A549 (cell line): ENCODE measurements around the gene ATN1.

Experiments
- HEYL ChIP-seq: fragments of 250-450 bp; sonication (Bioruptor Pico); IDR thresholded peaks from 2 replicates; pipeline ENCODE4 v1.8.0; 2021; ENCODE audit warnings: mild to moderate bottlenecking, moderate library complexity
- POLR2AphosphoS2 ChIP-seq: conservative IDR thresholded peaks from 2 replicates; pipeline ENCODE4 v1.6.1; 2012; ENCODE audit warnings: low read length, improper control_type of control experiment, inconsistent platforms
- TF ChIP-seq, protein P1 (sequence below): fragments of 250-450 bp; sonication (Bioruptor Pico); IDR thresholded peaks from 2 replicates; pipeline ENCODE4 v1.5.0; 2020; ENCODE audit warnings: low read depth, mild to moderate bottlenecking, moderate library complexity
- TF ChIP-seq, protein P2 (sequence below): fragments of >200 bp; sonication (Bioruptor Twin); formaldehyde crosslinking; IDR thresholded peaks from 3 replicates; pipeline ENCODE4 v1.5.1; 2016

DNA sequence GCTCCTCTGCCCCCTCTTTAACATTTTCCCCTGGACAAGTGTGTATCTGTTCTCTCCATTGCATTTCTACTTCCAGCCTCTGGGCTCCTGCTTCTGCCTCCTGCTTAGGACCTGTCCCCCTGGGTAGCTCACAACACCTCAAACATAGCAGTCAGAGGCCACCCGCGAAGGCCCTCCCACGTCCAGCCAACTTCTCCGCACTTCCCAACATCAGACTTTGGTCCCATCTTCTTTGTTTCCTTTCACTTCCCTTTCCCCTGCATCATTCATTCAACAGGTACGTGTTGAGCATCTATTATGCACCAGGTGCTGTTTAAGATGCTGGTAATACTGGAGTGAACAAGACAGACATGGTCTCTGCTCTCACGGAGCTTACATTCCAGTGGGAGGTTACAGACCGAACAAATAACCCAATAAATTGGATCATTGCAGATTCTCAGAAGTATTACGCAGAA is 19.2 kb downstream of the ATN1 start:
- TF ChIP-seq, protein P1, sequence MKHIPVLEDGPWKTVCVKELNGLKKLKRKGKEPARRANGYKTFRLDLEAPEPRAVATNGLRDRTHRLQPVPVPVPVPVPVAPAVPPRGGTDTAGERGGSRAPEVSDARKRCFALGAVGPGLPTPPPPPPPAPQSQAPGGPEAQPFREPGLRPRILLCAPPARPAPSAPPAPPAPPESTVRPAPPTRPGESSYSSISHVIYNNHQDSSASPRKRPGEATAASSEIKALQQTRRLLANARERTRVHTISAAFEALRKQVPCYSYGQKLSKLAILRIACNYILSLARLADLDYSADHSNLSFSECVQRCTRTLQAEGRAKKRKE (CRISPR knock-in tag) = no peak
- TF ChIP-seq HEYL (no peak), POLR2AphosphoS2 (no peak)
- TF ChIP-seq, protein P2, sequence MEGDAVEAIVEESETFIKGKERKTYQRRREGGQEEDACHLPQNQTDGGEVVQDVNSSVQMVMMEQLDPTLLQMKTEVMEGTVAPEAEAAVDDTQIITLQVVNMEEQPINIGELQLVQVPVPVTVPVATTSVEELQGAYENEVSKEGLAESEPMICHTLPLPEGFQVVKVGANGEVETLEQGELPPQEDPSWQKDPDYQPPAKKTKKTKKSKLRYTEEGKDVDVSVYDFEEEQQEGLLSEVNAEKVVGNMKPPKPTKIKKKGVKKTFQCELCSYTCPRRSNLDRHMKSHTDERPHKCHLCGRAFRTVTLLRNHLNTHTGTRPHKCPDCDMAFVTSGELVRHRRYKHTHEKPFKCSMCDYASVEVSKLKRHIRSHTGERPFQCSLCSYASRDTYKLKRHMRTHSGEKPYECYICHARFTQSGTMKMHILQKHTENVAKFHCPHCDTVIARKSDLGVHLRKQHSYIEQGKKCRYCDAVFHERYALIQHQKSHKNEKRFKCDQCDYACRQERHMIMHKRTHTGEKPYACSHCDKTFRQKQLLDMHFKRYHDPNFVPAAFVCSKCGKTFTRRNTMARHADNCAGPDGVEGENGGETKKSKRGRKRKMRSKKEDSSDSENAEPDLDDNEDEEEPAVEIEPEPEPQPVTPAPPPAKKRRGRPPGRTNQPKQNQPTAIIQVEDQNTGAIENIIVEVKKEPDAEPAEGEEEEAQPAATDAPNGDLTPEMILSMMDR = no peak
